HCT116 (cell line): ENCODE data around the gene NET1. TPM values are rescaled to one million over a fixed set of nuclear protein-coding genes. Genes with fewer than 3 reads are reported as not detected.
"Not testable (repeated sequence)": the region's sequence is repeated elsewhere in the genome, so short reads cannot be mapped to it uniquely, and the experiment has no call there.

Experiments used
- ATAC-seq: fragments of 200-7000 bp; cut with Tn5 transposase; 2 replicates; pipeline ENCODE4 v1.9.1; 2020; ENCODE audit warnings: mild to moderate bottlenecking, moderate library complexity
- BruUV-seq: library from RNA; stranded (reverse); fragments of 400-500 nt; replicated peaks from 2 replicates; lab custom pipeline; 2021; lab: Mats Ljungman, UMichigan
- CTCF ChIA-PET: fragments of 300-600 bp; sonication (Branson Sonifier 250); formaldehyde crosslinking; loops from one replicate; lab custom pipeline; 2021; ENCODE audit warnings: antibody characterized with exemption; lab: Charles Lee
- POLR2A ChIA-PET: fragments of 300-600, 350-600 bp; sonication (Branson Sonifier 250); formaldehyde crosslinking; loops from one replicate; lab custom pipeline; 2021; ENCODE audit warnings: antibody characterized with exemption; lab: Charles Lee
- RAD21 ChIA-PET, 2 experiments: fragments of 300-600 bp; sonication (Branson Sonifier 250); formaldehyde crosslinking; loops; one replicate each; lab custom pipeline; 2023; ENCODE audit warnings: low total read pairs in 2 of 2; ENCODE audit not compliant: uncharacterized antibody in 2 of 2, unreplicated experiment in 2 of 2, low non-redundant PET in 1 of 2; lab: Charles Lee
- DNase-seq: peaks from one replicate; pipeline ENCODE4 v3.0.0-alpha.2; 2010; ENCODE audit warnings: low read depth, low spot score
- H2AFZ ChIP-seq: fragments of 200-600 bp; shearing (Covaris generic), sonication (generic); 2 replicates; pipeline ENCODE4 v1.6.1; 2017; ENCODE audit warnings: low read depth, mixed run types, mixed read lengths, antibody characterized with exemption, low read length; ENCODE audit not compliant: poor library complexity, severe bottlenecking
- H3K27ac ChIP-seq: 2 replicates; pipeline ENCODE4 v1.5.1; 2012; ENCODE audit warnings: low read depth, low read length
- H3K27me3 ChIP-seq: fragments of 200-600 bp; sonication (generic); 2 replicates; pipeline ENCODE4 v1.6.1; 2016; ENCODE audit warnings: mixed run types, low read length, mixed read lengths; ENCODE audit not compliant: insufficient read depth
- H3K36me3 ChIP-seq, 2 experiments: fragments of 200-500 bp in 1 of 2; fragments of 200-600 bp in 1 of 2; sonication (Bioruptor generic) in 1 of 2; sonication (generic) in 1 of 2; 2 replicates each; pipeline versions ENCODE4 v1.5.1 to v1.6.1; 2014 to 2016; ENCODE audit warnings: low read length in 2 of 2, inconsistent platforms in 1 of 2, mixed read lengths in 1 of 2, mixed run types in 1 of 2; ENCODE audit not compliant: insufficient read depth in 2 of 2, control insufficient read depth in 1 of 2
- H3K4me1 ChIP-seq, 2 experiments: fragments of 200-600 bp in 1 of 2; sonication (generic) in 1 of 2; 2 replicates each; pipeline versions ENCODE4 v1.5.1 to v1.6.1; 2012 to 2017; ENCODE audit warnings: low read length in 2 of 2, inconsistent platforms in 1 of 2, mild to moderate bottlenecking in 1 of 2, mixed read lengths in 1 of 2, mixed run types in 1 of 2, moderate library complexity in 1 of 2; ENCODE audit not compliant: insufficient read depth in 2 of 2, control insufficient read depth in 1 of 2
- H3K4me2 ChIP-seq: fragments of 200-600 bp; sonication (generic); 2 replicates; pipeline ENCODE4 v1.6.1; 2017; ENCODE audit warnings: mixed run types, low read length, mixed read lengths
- H3K4me3 ChIP-seq, 2 experiments: fragments of 200-600 bp in 1 of 2; sonication (generic) in 1 of 2; replicated peaks in 1 of 2; 2 replicates each; pipeline ENCODE4 v1.5.1; 2011 to 2016; ENCODE audit warnings: low read length in 2 of 2, control low read depth in 1 of 2, low read depth in 1 of 2, mild to moderate bottlenecking in 1 of 2, mixed read lengths in 1 of 2, mixed run types in 1 of 2
- H3K79me2 ChIP-seq: fragments of 200-600 bp; sonication (generic); 2 replicates; pipeline ENCODE4 v1.6.1; 2017; ENCODE audit warnings: mild to moderate bottlenecking, mixed run types, low read length, moderate library complexity, mixed read lengths; ENCODE audit not compliant: insufficient read depth
- H3K9ac ChIP-seq: fragments of 200-600 bp; sonication (generic); 2 replicates; pipeline ENCODE4 v1.6.1; 2016; ENCODE audit warnings: low read length, mixed read lengths
- H3K9me2 ChIP-seq: fragments of 200-600 bp; sonication (generic), shearing (Covaris generic); 2 replicates; pipeline ENCODE4 v1.6.1; 2017; ENCODE audit warnings: mixed run types, mild to moderate bottlenecking, moderate library complexity; ENCODE audit not compliant: insufficient read depth
- H3K9me3 ChIP-seq, 2 experiments: fragments of 200-500 bp in 1 of 2; fragments of 200-600 bp in 1 of 2; sonication (Bioruptor generic) in 1 of 2; sonication (generic) in 1 of 2; 2 replicates each; pipeline ENCODE4 v1.6.1; 2014 to 2017; ENCODE audit warnings: low read length in 2 of 2, mixed read lengths in 2 of 2, inconsistent platforms in 1 of 2, low read depth in 1 of 2, mild to moderate bottlenecking in 1 of 2, mixed run types in 1 of 2, moderate library complexity in 1 of 2; ENCODE audit not compliant: control insufficient read depth in 1 of 2, insufficient read depth in 1 of 2
- H4K20me1 ChIP-seq: fragments of 200-600 bp; sonication (generic), shearing (Covaris generic); 2 replicates; pipeline ENCODE4 v1.6.1; 2017; ENCODE audit warnings: mixed run types, mild to moderate bottlenecking, moderate library complexity; ENCODE audit not compliant: insufficient read depth
- ZBTB33 ChIP-seq: IDR thresholded peaks from 2 replicates; pipeline ENCODE4 v1.6.1; 2011; ENCODE audit warnings: mild to moderate bottlenecking, low read length, moderate library complexity; ENCODE audit not compliant: insufficient replicate concordance; ENCODE audit errors: extremely low read depth
- intact Hi-C: fragments of 100-400 bp; cut with micrococcal nuclease; formaldehyde crosslinking; loops from 2 replicates; pipeline ENCODE4 v1.10.0; 2022
- total RNA-seq: library from RNA; stranded (reverse); gene quantifications from one replicate; pipeline ENCODE4 v1.2.1, GENCODE V29; 2021; ENCODE audit not compliant: unreplicated experiment
- TF ChIP-seq, protein P1 (sequence below): IDR thresholded peaks from 2 replicates; pipeline ENCODE4 v1.6.1; 2012

Gene NET1
- total RNA-seq, 1 experiment from 2014 or later = 51.2 TPM

DNA sequence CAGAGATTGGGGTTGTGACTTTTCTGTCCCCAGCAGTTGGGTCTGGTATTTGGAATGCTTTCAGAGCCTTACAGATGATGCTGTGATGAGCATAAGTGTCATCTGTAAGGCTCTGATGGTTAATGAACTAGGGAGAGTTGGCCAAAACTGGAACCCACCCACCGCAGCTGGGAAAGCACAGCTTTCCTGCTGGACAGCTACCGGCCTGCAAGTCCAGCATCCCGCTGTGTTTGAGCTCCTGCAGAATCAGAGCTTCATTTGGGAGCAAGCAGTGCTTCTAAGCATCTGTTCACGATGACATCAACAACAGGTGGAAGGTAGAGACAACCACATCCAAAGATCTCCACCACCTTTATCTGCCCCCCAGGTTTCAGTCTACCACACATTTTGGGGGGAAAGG is 35.9 kb upstream of the NET1 start (continued):
- TF ChIP-seq ZBTB33 = no peak
- TF ChIP-seq, protein P1, sequence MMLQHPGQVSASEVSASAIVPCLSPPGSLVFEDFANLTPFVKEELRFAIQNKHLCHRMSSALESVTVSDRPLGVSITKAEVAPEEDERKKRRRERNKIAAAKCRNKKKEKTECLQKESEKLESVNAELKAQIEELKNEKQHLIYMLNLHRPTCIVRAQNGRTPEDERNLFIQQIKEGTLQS = no peak

DNA sequence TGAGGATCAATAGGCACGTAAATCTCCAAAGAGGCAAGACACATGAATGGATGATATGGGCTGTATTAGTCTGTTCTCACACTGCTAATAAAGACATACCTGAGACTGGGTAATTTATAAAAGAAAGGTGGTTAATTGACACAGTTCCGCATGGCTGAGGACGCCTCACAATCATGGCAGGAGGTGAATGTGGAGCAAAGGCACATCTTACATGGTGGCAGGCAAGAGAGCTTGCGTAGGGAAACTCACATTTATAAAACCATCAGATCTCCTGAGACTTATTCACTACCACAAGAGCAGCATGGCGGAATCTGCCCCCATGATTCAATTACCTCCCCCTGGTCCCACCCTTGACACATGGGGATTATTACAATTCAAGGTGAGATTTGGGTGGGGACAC is 33.2 kb upstream of the NET1 start:
- intact Hi-C loops, H3K4me1 ChIP-seq, H3K27ac ChIP-seq, ATAC-seq, H3K36me3 ChIP-seq, H3K4me2 ChIP-seq, H4K20me1 ChIP-seq, H3K27me3 ChIP-seq, H3K9me3 ChIP-seq, POLR2A ChIA-PET, H2AFZ ChIP-seq, RAD21 ChIA-PET, H3K79me2 ChIP-seq, DNase-seq, H3K9me2 ChIP-seq, BruUV-seq, H3K4me3 ChIP-seq, H3K9ac ChIP-seq: not testable (repeated sequence)
- CTCF ChIA-PET = interaction anchor here (1.2 kb wide), 1 partner anchor 529 kb away, joined by 7 read pairs; no protein-coding TSS in a partner anchor

DNA sequence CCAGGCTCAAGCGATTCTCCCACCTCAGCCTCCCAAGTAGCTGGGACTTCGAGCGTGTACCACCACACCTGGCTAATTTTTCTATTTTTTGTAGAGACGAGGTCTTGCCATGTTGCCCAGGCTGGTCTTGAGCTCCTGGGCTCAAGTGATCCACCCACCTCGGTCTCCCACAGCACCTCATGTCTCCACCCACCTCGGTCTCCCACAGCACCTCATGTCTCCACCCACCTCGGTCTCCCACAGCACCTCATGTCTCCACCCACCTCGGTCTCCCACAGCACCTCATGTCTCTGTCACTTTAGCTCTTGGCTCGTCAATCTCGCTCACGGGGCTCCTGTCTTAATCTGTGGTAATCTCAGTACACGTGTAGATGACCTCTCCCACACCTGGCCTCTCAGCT is 32.0 kb upstream of the NET1 start:
- CTCF ChIA-PET = interaction anchor here (1.2 kb wide), 1 partner anchor 531 kb away, joined by 7 read pairs; no protein-coding TSS in a partner anchor
- H3K79me2 ChIP-seq, H3K4me2 ChIP-seq, H2AFZ ChIP-seq, H3K4me3 ChIP-seq, DNase-seq, H3K36me3 ChIP-seq, ATAC-seq, intact Hi-C loops, H3K27me3 ChIP-seq, H4K20me1 ChIP-seq, POLR2A ChIA-PET, H3K9me2 ChIP-seq, H3K9me3 ChIP-seq, H3K27ac ChIP-seq, H3K4me1 ChIP-seq, RAD21 ChIA-PET, H3K9ac ChIP-seq, BruUV-seq: not testable (repeated sequence)
